ENCODE results near the gene OTUD1.
A peak's percentile ranks its signal among the peaks of the same experiment; 100 is the strongest.
"Not testable (repeated sequence)": the region's sequence is repeated elsewhere in the genome, so short reads cannot be mapped to it uniquely, and the experiment has no call there.

OTUD1 gene, protein sequence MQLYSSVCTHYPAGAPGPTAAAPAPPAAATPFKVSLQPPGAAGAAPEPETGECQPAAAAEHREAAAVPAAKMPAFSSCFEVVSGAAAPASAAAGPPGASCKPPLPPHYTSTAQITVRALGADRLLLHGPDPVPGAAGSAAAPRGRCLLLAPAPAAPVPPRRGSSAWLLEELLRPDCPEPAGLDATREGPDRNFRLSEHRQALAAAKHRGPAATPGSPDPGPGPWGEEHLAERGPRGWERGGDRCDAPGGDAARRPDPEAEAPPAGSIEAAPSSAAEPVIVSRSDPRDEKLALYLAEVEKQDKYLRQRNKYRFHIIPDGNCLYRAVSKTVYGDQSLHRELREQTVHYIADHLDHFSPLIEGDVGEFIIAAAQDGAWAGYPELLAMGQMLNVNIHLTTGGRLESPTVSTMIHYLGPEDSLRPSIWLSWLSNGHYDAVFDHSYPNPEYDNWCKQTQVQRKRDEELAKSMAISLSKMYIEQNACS

DNA sequence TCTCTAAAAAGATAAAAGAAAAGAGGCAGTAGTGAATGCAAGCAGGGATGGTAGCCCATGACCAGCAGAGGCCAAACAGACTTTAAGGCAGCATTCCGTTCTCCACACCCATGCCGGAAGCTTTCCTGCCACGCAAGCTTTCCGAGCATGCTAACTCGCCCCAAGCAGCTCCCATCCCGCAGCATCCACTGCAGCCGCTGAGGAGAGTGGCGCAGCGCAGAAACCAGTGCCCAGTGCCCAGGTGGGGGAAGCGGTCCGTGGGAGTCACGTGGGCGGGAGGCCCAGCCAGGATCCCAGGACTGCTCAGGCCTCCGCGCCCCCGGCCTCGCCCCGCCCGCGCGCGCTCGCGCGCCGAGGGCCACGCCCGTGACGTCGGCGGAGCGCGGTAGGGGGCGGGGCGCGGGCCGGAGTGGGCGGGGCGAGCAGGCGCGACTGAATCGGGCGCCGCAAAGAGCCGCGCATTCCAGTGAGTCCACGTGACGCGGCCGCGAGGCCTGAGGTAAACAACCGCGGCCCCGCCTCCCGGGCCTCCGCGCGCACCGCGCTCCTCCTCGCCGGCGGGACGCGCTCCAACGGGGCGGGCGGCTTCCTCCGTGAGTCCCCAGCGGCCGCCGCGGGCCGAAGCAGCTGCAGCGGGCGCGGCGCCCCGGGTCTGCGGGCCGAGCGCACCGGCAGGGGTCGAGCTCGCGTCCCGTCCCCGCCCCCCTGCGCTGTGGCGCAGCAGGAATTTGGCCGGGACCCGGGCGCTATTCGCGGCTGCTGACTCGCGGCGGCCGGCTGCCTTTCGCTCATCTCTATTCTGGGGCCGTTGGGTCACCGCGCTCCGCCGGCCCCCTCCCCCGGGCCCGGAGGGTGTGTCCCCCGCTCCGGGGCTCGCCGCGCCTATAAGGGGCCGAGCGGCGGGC, at the start of gene OTUD1:
Gene OTUD1 (plus strand): TSS at position 529 of the 905 bp plus-strand sequence. CDS start 383 bp downstream, outside the sequence.
- FAIRE-seq, result no peak

DNA sequence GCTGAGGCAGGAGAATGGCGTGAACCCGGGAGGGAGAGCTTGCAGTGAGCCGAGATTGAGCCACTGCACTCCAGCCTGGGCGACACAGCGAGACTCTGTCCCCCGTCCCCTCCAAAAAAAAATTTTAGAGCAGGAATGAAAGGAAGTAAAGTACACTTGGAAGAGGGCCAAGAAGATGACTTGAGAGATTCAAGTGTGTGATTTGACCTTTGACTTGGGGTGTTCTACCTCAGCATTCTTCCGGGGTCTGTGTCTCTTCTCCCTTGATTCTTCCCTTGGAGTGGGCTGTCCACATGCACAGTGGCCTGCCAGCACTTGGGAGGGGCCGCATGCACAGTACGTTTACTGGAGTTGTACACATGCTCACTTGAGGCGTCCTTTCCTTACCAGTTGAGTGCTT, 48.5 kb upstream of the OTUD1 start:
- not testable (repeated sequence) for FAIRE-seq

DNA sequence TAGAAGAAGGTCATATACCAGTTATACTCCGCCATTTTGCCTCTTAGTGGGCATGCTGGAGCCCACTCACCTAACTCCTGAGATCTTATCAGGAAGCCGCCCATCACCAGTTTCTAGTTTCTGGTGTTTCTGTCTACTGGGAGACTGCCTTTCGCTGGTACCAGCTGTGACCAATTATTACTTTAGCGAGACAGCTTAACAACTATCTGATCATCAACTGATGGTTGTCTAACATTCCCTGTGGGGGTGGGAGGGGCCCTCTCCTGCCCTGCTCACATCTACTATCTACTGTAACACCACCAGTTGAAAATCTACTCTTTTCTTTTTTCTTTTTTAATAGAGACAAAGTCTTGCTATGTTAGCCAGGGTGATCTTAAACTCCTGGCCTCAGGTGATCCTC, 48.1 kb upstream of the OTUD1 start:
- FAIRE-seq, result no peak

DNA sequence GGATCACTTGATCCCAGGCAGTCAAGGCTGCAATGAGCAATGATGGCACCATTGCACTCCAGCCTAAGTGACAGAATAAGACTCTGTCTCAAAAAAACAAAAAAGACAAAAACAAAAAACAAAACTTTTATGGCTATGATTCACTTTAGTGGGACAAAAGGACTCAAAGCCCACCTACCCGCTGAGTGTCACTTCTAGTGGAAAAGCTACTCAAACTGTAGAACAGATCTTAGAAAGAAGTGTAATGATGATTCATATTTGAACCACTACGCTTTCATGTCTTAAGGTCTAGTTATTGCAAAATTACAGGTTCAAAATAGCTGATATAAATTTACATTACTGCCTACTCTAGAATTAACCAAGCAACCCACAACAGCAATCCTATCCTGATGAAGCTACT, 47.1 kb upstream of the OTUD1 start:
- FAIRE-seq, result no peak

DNA sequence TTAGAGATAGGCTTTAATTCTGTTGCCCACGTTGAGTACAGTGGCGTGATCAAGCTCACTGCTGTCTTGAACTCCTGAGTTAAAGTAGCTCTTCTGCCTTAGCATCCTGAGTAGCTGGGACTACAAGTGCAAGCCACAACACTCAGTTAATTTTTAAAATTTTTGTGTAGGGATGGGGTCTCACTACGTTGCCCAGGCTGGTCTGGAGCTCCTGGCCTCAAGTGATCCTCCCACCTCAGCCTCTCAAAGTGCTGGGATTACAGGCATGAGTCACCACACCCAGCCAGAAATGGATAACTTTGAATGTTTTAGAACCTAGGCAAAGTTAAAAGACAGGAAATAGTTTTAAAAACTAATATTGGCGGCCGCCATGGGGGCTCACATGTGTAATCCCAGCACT, 43.9 kb upstream of the OTUD1 start:
- FAIRE-seq, result no peak

DNA sequence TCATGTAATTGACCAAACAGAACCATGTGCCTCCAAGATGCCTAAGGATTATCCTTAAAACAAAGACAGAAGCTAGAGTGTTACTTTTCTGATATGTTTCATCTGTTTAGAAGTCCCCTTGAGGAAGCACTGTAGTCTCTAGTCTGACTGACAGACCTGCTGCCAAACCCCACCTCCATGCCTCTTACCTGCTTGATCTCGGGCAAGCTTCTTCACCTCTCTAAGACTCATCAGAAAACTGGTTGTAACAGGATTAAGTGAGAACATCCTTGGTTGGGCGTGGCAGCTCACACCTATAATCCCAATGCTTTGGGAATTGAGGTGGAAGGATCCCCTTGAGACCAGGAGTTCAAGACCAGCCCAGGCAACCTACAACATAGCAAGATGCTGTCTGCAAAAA, 42.2 kb upstream of the OTUD1 start:
- FAIRE-seq, result no peak

DNA sequence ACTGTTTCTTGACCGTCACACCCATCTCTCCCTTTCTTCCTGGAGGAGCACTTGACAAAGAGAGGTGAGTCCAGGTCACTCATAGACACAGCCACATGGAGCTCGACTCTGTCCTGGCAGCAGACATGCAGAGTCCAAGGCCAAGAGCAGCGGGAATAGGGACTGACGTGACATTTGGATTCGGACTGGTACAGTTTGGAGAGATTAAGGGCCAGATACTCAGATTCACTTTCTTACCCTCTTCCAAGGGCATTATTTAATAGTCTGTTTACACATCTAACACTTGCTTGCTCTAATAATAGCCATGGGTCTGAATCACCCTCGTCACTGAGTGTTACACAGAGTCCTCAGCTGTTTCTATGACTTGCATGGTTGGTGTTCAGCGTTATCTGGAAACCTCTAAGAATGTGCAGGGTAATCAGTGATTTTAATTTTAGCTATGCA, 39.2 kb upstream of the OTUD1 start:
- FAIRE-seq, result peak; percentile 95

DNA sequence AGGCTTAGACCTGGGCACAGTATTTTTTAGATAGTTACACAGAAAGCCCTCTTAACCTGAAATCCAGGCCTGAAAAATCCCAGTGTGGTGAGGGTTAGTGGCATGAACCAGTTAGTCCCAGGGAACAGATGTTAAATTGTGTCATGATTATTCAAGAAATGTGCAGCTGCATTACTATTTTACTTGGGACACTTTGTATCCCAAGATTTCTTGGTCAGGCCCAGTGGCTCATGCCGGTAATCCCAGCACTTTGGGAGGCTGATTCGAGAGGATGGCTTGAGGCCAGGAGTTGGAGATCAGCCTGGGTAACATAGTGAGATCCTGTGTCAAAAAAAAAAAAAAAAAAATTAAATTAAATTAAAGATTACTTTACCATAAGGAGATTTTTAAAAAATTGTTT, 36.0 kb upstream of the OTUD1 start:
- FAIRE-seq, result no peak

DNA sequence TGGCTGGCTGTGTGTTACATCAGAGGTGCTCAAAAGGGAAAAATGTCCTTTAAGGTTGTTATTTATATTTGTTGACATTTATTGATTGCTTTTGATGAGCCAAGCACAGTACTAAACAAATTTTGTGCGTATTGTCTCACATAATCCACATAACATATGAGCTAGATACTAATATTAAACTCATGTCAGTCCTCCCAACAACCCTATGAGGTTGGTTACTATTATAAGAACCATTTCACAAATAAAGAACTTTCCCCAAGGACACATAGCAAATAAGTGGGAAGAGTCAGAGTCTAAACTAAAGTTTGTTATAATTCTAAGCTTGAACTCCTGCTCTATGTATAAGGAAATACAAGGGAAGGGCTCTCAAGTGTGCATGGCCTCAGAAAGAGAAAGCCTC, 35.6 kb upstream of the OTUD1 start:
- no peak for FAIRE-seq

DNA sequence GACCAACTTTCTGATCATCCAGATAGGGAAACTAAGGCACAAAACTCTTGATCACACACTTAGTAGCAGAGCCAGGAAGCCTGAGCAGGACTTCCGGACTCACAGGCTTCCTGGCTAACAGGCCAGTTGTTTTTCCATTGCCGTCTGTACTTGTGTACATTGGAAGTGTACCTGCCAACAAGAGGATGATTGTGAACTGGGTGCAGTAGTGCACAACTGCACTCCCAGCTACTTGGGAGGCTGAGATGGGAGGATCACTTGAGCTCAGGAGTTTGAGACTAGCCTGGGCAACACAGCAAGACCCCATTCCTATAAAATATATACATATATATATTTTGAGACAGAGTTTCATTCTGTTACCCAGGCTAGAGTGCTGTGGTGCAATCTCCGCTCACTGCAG, 35.2 kb upstream of the OTUD1 start:
- no peak for FAIRE-seq

DNA sequence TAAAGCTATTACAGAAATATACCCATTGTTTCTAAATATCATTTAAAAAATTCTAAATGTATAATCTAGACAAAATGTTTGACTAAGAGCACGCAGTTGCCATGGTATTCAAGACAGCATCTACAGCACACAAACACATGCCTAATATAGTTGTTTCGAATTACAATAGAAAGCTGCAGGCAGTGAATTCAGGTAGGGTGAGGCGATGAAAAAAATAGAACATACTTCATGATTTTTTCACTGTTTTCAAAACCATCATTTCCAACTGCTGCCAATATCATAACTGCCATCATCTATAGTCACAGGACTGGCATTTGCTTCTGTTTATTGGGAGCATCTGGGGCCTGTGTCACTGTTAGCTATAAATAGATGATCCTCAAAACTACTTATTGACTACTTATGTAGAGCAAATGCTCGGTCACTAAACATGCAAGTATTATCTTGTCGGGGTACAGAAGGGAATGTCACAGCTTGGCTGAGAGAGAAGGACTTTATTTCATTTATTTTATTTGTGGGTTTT, 34.4 kb upstream of the OTUD1 start:
- no peak for FAIRE-seq

DNA sequence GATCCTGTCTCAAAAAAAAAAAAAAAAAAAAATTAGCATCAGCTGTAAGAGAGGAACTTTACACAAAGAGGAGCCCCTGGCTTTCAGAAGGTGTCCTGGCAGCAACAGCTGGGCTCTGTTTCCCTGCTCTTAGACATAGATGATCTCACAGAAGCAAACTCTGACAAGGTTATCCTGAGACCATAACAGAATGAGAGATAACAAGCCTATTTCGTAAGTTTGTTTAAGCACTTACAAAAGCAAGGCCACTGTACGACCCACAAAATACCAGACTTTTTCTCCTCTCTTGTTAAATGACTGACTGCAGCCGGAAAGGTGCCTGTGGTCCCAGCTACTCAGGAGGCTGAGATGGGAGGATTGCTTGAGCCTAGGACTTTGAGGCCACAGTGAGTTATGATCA, 33.3 kb upstream of the OTUD1 start:
- FAIRE-seq, result no peak

DNA sequence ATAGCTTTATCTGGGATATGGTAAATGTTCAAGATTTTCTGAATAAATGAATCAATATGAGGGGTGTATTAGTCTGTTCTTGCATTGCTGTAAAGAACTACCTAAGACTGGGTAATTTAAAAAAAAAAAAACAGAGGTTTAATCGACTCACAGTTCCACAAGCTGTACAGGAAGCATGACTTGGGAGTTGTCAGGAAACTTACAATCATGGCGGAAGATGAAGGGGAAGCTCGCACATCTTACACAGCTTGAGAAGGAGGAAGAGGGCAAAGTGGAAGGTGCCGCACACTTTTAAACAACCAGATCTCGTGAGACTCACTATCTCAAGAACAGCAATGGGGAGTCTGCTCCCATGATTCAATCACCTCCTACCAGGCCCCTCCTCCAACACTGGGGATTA, 32.5 kb upstream of the OTUD1 start:
- no peak for FAIRE-seq

DNA sequence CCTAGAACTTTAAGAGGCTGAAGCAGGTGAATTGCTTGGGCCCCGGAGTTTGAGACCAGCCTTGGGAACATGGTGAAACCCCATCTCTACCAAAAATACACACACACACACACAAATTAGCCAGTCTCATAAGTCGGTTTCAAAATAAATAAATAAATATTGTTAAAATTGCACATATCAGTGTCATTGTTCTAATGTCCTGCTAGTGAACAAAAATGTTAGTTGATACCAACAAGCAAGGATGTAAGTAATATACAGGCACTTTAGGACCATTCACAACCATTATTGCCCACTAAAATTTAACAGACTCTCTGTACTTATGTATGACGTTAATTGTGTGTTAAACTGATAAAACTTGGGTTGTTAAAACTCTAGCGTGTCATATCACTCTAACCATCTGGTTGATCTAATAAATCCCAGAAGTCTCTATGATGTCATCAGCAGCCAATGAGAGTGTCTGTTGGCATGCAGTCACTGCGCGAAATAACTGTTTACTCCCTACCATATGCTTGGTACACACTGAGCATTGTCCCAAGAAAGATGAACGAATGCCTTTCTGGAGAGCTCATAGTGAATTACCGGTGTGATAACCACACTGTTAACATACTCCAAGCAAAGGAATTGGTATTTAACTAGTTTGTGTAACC, 30.4 kb upstream of the OTUD1 start:
- FAIRE-seq, result no peak

DNA sequence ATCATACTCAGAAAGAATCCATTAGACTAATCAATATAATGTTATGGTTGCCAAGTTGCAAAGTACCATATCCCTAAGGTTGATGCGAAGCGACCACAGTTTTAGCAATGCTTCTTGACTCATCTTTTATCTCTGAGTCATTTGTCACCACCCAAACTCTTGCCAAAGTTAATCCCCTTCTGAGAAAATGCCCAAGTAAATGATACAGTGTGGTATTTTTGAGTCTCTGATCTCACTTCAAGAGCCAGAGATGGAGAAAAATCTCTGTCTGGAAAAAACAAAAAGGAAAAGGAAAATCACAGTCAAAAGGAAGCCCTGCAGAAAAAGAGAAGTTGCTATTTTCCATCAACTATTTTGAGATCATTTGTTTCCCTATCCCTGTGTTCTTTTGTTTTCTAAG, 26.7 kb upstream of the OTUD1 start:
- no peak for FAIRE-seq

DNA sequence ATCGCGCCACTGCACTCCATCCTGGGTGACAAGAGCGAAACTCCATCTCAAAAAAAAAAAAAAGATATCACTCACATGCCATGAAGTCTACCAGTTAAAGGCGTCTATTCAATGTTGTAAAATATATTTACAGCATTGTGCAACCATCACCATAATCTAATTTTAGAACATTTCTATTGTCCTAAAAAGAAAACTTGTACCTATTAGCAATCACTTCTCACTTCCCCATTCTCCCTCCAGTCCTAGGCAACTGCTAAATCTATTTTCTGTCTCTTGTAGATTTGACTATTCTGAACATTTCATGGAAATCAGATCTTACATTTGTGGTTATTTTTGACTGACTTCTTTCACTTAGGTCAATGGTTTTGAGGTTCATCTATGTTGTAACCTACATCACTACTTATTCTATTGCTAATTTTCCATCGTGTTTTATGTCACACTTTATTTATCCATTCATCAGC, 25.2 kb upstream of the OTUD1 start:
- no peak for FAIRE-seq

DNA sequence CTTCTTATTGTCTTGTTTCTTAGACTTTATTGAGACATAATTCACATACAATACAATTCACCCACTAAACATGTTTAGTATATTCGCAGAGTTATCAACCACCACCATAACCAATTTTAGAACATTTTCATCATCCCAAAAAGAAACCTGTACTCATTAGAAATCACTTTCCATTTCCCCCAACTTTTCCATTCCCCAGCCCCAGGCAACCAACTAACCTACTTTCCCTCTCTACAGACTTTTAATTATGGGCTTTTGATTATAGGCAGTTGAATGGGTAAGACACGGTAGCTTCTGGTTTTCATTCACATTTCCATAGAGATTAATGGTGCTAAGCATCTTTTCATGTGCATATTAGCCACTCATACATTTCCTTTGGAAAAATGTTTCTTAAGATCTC, 24.2 kb upstream of the OTUD1 start:
- no peak for FAIRE-seq

DNA sequence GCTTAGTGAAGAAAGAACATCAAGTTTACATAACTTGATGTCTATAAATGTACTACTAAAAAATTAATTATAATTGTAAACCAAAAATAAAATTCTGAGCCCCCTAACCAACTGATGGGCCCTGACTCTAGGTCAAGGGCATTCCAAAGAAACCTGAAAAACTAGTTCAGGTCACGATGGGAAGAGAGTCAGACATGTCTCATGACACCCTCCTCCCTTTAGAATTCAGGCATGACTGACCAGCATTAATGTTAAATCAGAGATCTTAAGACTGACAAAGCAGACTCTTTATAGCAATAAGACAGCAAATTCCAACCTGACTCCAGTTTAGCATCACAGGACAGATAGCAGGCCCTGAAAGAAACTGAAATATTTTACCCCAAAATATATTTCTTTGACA, 21.6 kb upstream of the OTUD1 start:
- no peak for FAIRE-seq

DNA sequence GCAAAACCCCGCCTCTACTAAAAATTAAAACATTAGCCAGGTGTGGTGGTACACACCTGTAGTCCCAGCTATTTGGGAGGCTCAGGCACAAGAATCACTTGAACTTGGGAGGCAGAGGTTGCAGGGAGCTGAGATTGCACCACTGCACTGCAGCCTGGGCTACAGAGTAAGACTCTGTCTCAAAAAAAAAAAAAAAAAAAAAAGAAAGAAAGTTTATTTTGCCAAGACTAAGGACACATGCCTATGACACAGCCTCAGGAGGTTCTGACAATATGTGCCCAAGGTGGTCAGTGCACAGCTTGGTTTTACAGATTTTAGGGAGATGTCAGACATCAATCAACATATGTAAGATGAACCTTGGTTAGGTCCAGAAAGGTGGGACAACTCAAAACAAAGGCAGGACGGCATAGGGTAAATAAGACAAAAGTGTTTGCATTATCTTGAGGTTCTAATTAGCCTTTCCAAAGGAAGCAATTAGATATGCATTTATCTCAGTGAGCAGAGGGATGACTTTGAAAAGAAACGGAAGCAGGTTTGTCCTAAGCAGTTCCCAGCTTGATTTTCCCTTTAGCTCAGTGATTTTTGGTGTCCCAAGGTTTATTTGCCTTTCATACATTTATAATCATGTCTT, 20.7 kb upstream of the OTUD1 start:
- FAIRE-seq, result no peak

DNA sequence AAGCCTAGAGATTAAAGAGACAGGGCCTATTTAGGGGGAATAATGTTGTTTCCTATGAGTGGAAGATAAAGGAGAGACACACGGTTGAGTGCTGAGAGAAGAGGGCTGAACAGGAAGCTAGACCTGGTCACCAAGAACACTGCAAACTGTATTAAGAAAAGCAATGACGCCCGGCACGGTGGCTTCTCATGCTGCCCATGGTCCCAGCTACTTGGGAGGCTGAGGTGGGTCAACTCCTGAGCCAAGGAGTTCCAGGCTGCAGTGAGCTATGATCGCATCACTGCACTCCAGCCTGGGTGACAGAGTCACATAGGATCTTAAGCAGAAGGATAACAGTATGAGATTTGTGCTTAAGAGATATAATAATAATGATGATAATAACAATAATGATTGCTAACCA, 19.7 kb upstream of the OTUD1 start:
- no peak for FAIRE-seq

DNA sequence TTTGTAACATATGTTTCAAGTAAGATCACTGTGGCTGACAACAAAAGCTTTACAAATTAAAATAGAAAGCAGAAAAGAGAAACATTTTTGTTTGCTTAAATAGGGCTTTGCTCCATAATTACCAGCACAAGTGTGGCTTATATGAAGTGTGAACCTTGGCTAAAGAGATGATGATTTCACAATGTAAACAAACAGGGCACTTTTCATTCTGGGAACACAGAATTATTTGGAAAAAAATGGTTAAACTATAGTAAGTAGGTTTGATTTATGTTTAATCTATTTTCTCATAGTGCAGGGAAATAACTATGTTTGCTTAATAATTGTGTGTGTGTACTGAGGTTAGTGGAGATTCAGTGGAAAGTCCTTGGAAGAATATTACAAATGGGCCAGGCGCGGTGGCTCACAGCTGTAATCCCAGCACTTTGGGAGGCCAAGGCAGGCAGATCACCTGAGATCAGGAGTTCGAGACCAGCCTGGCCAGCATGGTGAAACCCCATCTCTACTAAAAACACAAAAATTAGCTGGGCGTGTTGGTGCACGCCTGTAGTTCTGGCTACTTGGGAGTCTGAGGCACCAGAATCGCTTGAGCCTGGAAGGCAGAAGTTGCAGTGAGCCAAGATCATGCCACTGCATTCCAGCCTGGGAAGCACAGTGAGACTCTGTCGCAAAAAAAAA, 19.1 kb upstream of the OTUD1 start:
- FAIRE-seq, result peak; percentile 86

DNA sequence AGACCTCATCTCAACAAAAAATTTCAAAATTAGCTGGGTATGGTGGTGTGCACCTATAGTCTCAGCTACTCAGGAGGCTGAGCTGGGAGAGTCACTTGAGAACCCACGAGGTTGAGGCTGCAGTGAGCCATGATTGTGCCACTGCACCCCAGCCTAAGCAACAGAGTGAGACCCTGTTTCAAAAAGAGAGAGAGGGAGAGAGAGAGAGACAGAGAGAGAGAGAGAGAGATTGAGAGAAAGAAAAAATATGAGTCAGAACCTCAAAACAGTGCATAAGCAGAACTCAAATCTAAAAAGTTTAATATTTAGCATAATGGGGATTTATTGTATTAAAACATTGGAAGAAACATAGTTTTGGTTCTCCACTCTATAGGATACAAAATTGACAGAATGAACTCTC, 17.5 kb upstream of the OTUD1 start:
- no peak for FAIRE-seq
